ENCODE measurements around the gene ARHGAP18. TPM values are rescaled to one million over a fixed set of nuclear protein-coding genes. Genes with fewer than 3 reads are reported as not detected.

Gene ARHGAP18
- total and polyA plus RNA-seq, 4 donors = 8.0 to 24.4 (median 15.7) TPM

DNA sequence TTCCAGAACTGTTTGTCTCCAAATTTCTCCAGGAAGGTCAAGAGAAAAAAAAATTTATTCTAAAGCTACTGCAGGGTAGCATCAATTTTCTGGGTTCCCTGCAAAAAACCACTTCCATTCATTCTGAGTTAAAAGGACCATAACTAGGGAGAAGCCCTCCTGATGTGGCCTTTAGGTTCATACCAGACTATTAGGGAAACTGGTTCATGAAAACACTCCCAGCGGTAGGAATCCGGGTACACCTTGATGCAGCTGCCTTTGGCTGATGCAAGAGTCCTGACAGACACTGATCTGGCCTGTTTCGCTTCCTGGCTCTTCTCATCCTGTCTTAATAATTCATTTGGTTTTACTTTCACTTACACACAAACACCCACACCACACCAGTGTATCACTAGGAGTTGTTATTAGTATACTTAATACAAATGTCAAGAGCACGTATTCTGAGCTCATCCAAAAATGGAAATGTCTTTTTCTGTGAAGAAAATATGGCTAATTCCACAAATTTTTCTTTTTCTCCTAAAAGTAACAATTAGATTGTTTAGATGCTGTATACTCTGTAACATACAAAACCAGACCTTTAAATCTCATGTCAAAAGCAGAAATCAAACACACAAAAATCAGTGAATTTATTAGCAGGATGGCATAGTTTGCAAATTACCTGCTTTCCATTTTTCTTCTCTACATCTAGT, 38.4 kb upstream of the ARHGAP18 start:
- no peak for ATAC-seq (ENCODE audit: low FRiP score)
- H3K4me3 ChIP-seq (ENCODE audit: low read length in 2 of 2) = no peak overlapping the region
- intact Hi-C loops (cut with DNase I) = no loop called here
- no peak for DNase-seq
- peaks cover 2% of the 10 kb centered on the region in 2 donors for H3K4me1 ChIP-seq (ENCODE audit: control insufficient read depth in 1 of 2, insufficient read depth in 2 of 2, low read length in 2 of 2)
- no peak overlapping the region for H3K27ac ChIP-seq (ENCODE audit: low read depth in 1 of 2, low read length in 2 of 2)
- H3K9me3 ChIP-seq (ENCODE audit: control insufficient read depth, low read length) = no peaks in the 10 kb centered on the region
- 86 to 96% methylated on average over 4 of the region's 4 CpGs for WGBS, 2 donors
- no peaks in the 10 kb centered on the region for H3K36me3 ChIP-seq (ENCODE audit: control insufficient read depth in 1 of 2, insufficient read depth in 2 of 2, low read length in 1 of 2)
- no peaks in the 10 kb centered on the region for H3K27me3 ChIP-seq (ENCODE audit: control insufficient read depth in 1 of 2, insufficient read depth in 2 of 2, low read length in 1 of 2)

DNA sequence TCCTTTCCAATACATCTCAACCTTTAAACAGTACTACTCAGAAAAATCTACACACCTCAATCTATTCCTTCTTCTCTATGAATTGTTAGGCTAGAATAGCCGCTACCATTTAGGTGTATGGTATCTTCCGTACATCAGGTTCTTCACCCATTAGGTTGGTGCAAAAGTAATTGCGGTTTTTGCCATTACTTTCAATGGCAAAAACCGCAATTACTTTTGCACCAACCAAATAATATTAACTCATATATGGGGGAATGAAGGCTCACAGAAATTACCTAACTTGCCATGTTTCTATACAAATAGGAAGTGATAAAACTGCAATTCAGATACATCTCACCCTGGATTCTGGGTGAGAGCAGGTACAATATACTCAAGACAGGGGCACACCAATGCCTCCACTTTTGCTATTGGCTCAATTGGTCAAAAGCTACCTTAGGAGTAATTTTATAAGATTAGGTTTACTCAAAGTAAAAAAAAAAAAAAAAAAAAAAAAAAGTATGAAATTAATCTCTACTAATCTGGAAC, 37.7 kb upstream of the ARHGAP18 start:
- Histone ChIP-seq H3K4me1 (ENCODE audit: control insufficient read depth in 1 of 2, insufficient read depth in 2 of 2, low read length in 2 of 2) (peaks cover 2% of the 10 kb centered on the region in 2 donors), H3K36me3 (ENCODE audit: control insufficient read depth in 1 of 2, insufficient read depth in 2 of 2, low read length in 1 of 2) (no peaks in the 10 kb centered on the region), H3K27me3 (ENCODE audit: control insufficient read depth in 1 of 2, insufficient read depth in 2 of 2, low read length in 1 of 2) (no peaks in the 10 kb centered on the region), H3K9me3 (ENCODE audit: control insufficient read depth, low read length) (no peaks in the 10 kb centered on the region), H3K27ac (ENCODE audit: low read depth in 1 of 2, low read length in 2 of 2) (no peak overlapping the region), H3K4me3 (ENCODE audit: low read length in 2 of 2) (no peak overlapping the region)
- intact Hi-C loops (cut with DNase I) = no loop called here
- no peak for DNase-seq
- WGBS, 2 donors = 80 to 91% methylated on average over 4 of the region's 4 CpGs
- no peak for ATAC-seq (ENCODE audit: low FRiP score)

DNA sequence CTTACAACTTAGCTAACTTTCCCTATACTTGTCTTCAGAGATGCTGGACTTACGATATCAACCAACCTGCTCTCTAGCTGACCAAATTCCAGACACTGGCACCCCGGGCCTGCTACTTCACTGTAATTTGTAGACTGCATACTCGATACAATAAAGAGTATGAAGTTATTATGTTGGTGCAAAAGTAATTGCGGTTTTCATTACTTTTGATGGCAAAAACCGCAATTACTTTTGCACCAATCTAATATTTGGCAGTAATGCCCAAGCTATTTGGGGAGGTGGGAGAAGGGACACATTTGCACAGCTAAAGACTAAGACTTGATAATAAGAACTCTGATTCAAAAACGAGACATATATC, 34.9 kb upstream of the ARHGAP18 start:
- DNase-seq (no peak), ATAC-seq (ENCODE audit: low FRiP score) (no peak)
- Histone ChIP-seq H3K27ac (ENCODE audit: low read depth in 1 of 2, low read length in 2 of 2) (no peak overlapping the region), H3K36me3 (ENCODE audit: control insufficient read depth in 1 of 2, insufficient read depth in 2 of 2, low read length in 1 of 2) (no peaks in the 10 kb centered on the region), H3K4me3 (ENCODE audit: low read length in 2 of 2) (no peak overlapping the region), H3K27me3 (ENCODE audit: control insufficient read depth in 1 of 2, insufficient read depth in 2 of 2, low read length in 1 of 2) (no peaks in the 10 kb centered on the region), H3K9me3 (ENCODE audit: control insufficient read depth, low read length) (no peaks in the 10 kb centered on the region), H3K4me1 (ENCODE audit: control insufficient read depth in 1 of 2, insufficient read depth in 2 of 2, low read length in 2 of 2) (peaks cover 0 to under 1% of the 10 kb centered on the region in 2 donors)
- intact Hi-C loops (cut with DNase I) = no loop called here
- WGBS, 2 donors = 83 to 84% methylated on average over 6 of the region's 6 CpGs

DNA sequence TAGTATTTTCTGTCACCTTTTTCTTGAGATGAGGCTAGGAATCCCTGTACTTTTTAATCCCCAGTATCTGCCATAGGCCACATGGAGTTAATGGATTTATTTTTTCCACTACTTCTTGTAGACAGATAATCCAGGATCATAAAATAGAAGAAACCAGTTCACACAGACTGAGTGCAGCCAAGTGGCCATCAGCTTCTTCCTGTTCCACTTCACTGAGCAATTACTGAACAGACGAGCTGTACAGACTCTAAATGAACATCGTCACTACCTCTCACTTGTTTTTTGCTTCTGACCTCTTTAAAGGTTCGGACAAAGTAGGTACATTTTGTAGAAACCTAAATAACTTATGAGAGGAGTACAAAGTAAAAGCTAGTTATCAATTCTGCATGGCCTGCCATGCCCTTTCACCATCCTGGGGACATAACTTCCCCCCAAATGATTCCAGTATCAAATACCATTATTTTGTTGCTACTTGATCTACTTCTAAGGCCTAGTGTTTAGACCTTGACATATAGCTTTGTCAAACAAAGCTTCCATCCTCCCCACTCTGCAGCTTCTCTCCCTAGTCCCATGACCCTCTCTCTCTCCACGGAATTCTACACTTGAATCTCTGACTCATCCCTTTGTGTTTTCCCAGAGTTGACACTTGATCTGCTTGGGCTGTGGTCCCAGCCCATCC, 34.4 kb upstream of the ARHGAP18 start:
- intact Hi-C loops (cut with DNase I) = no loop called here
- WGBS, 2 donors = 73 to 79% methylated on average over 4 of the region's 4 CpGs
- H3K27ac ChIP-seq (ENCODE audit: low read depth in 1 of 2, low read length in 2 of 2) = no peak overlapping the region

GRCh38 chr6:129740013-129740412, 30.0 kb upstream of the ARHGAP18 start:
- intact Hi-C loops (cut with DNase I) = no loop called here
- DNase-seq (no peak), ATAC-seq (ENCODE audit: low FRiP score) (no peak)
- 9 to 16% methylated on average over 1 of the region's 1 CpG for WGBS, 2 donors
- no peaks in the 10 kb centered on the region for H3K27me3 ChIP-seq (ENCODE audit: control insufficient read depth in 1 of 2, insufficient read depth in 2 of 2, low read length in 1 of 2)
- H3K36me3 ChIP-seq (ENCODE audit: control insufficient read depth in 1 of 2, insufficient read depth in 2 of 2, low read length in 1 of 2) = no peaks in the 10 kb centered on the region
- no peak overlapping the region for H3K4me3 ChIP-seq (ENCODE audit: low read length in 2 of 2)
- no peak overlapping the region for H3K27ac ChIP-seq (ENCODE audit: low read depth in 1 of 2, low read length in 2 of 2)
- no peaks in the 10 kb centered on the region for H3K4me1 ChIP-seq (ENCODE audit: control insufficient read depth in 1 of 2, insufficient read depth in 2 of 2, low read length in 2 of 2)
- H3K9me3 ChIP-seq (ENCODE audit: control insufficient read depth, low read length) = no peaks in the 10 kb centered on the region

More for the DNA sequence above, 34.4 kb upstream of the ARHGAP18 start:
- no peak overlapping the region for H3K4me3 ChIP-seq (ENCODE audit: low read length in 2 of 2)
- DNase-seq = no peak
- no peaks in the 10 kb centered on the region for H3K9me3 ChIP-seq (ENCODE audit: control insufficient read depth, low read length)
- H3K36me3 ChIP-seq (ENCODE audit: control insufficient read depth in 1 of 2, insufficient read depth in 2 of 2, low read length in 1 of 2) = no peaks in the 10 kb centered on the region
- no peaks in the 10 kb centered on the region for H3K4me1 ChIP-seq (ENCODE audit: control insufficient read depth in 1 of 2, insufficient read depth in 2 of 2, low read length in 2 of 2)
- H3K27me3 ChIP-seq (ENCODE audit: control insufficient read depth in 1 of 2, insufficient read depth in 2 of 2, low read length in 1 of 2) = no peaks in the 10 kb centered on the region
- peak; percentile 74 for ATAC-seq (ENCODE audit: low FRiP score)

DNA sequence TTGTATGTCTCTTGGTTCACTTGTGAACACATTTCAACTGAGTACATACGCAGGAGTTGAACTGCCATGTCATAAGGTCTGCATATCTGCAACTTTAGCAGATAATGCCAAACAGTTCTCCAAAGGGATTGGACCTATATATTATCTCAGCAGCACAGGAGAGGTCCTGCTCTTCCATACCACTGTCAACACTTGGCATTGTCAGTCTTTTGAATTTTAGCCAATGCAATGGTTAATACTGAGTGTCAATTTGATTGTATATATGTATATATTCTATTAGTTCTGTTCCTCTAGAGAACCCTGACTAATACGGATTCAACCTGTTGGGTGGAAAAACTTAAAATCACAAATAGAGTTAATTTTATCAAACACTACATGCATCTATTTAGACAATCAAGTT, 26.1 kb upstream of the ARHGAP18 start:
- Histone ChIP-seq H3K9me3 (ENCODE audit: control insufficient read depth, low read length) (no peaks in the 10 kb centered on the region), H3K4me1 (ENCODE audit: control insufficient read depth in 1 of 2, insufficient read depth in 2 of 2, low read length in 2 of 2) (no peaks in the 10 kb centered on the region), H3K27me3 (ENCODE audit: control insufficient read depth in 1 of 2, insufficient read depth in 2 of 2, low read length in 1 of 2) (no peaks in the 10 kb centered on the region), H3K36me3 (ENCODE audit: control insufficient read depth in 1 of 2, insufficient read depth in 2 of 2, low read length in 1 of 2) (no peaks in the 10 kb centered on the region), H3K27ac (ENCODE audit: low read depth in 1 of 2, low read length in 2 of 2) (no peak overlapping the region), H3K4me3 (ENCODE audit: low read length in 2 of 2) (no peak overlapping the region)
- 90 to 93% methylated on average over 2 of the region's 2 CpGs for WGBS, 2 donors
- no peak for DNase-seq
- ATAC-seq (ENCODE audit: low FRiP score) = no peak
- intact Hi-C loops (cut with DNase I) = no loop called here

DNA sequence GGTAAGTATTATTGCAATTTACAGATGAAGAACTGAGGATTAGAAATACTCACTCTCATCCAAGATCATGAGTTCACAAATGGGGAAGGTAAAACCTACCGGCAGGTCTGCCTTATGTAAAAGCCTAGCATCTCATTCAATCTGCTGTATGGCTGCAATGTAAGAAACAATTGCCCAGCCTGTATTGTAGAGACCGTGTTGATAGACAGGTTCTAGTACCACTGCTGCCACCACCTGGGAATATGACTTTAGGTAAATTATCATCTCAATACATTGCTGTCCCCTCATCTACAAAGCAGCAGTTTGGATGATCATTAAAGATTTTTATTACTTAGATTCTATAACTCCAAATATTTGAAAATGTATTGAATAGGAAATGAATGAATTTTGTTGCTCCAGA, 23.3 kb upstream of the ARHGAP18 start:
- intact Hi-C loops (cut with DNase I) = loop anchor here in 1 of 2 donors (5.0 kb wide), 1 partner anchor 136 kb away; no protein-coding TSS in a partner anchor
- Histone ChIP-seq H3K4me1 (ENCODE audit: control insufficient read depth in 1 of 2, insufficient read depth in 2 of 2, low read length in 2 of 2) (no peaks in the 10 kb centered on the region), H3K27ac (ENCODE audit: low read depth in 1 of 2, low read length in 2 of 2) (no peak overlapping the region), H3K9me3 (ENCODE audit: control insufficient read depth, low read length) (no peaks in the 10 kb centered on the region), H3K27me3 (ENCODE audit: control insufficient read depth in 1 of 2, insufficient read depth in 2 of 2, low read length in 1 of 2) (no peaks in the 10 kb centered on the region), H3K4me3 (ENCODE audit: low read length in 2 of 2) (no peak overlapping the region), H3K36me3 (ENCODE audit: control insufficient read depth in 1 of 2, insufficient read depth in 2 of 2, low read length in 1 of 2) (no peaks in the 10 kb centered on the region)
- no peak for ATAC-seq (ENCODE audit: low FRiP score)
- no peak for DNase-seq
- WGBS, 2 donors = 70 to 76% methylated on average over 2 of the region's 2 CpGs

DNA sequence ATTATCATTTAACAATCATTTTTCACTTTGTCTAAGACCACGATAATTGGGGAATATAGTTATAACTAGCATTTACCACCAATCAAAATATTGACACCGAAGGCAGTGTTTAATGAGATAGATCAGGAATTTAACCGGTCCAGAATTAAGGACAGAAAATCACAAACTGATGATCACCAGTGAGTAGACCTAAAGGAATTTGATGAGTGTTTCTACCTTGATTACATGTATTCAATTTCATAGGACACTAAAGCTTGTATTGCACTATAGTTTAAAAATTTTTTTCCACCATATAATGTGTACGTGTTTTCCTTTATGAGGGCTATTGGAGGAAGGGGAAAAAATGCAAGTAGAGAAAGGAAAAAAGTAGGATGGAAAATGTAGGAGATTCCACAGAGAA, 22.6 kb upstream of the ARHGAP18 start:
- intact Hi-C loops (cut with DNase I) = loop anchor here in 1 of 2 donors (5.0 kb wide), 1 partner anchor 135 kb away; no protein-coding TSS in a partner anchor
- no peaks in the 10 kb centered on the region for H3K27me3 ChIP-seq (ENCODE audit: control insufficient read depth in 1 of 2, insufficient read depth in 2 of 2, low read length in 1 of 2)
- H3K9me3 ChIP-seq (ENCODE audit: control insufficient read depth, low read length) = no peaks in the 10 kb centered on the region
- no peak overlapping the region for H3K27ac ChIP-seq (ENCODE audit: low read depth in 1 of 2, low read length in 2 of 2)
- DNase-seq (no peak), ATAC-seq (ENCODE audit: low FRiP score) (no peak)
- H3K4me1 ChIP-seq (ENCODE audit: control insufficient read depth in 1 of 2, insufficient read depth in 2 of 2, low read length in 2 of 2) = no peaks in the 10 kb centered on the region
- 93 to 94% methylated on average over 4 of the region's 4 CpGs for WGBS, 2 donors
- no peak overlapping the region for H3K4me3 ChIP-seq (ENCODE audit: low read length in 2 of 2)
- H3K36me3 ChIP-seq (ENCODE audit: control insufficient read depth in 1 of 2, insufficient read depth in 2 of 2, low read length in 1 of 2) = no peaks in the 10 kb centered on the region

DNA sequence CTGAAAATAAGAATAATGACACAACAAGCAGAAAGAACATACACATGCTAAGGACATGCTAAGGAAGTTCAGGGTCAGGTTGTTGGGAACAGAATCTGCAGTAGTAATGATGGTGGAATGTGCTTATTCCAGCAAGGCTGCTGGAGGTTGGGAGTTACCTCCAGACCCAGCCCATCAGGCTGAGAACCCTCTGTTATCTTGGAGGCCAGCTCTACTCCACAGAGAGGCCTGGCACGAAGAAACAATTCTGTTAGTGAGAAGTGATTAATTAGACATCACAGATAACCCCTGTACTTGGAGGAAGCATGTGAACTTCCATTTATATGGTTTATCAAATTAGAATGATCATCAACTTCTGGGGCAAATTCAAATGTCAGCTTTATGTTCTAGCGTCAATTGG, 22.1 kb upstream of the ARHGAP18 start:
- H3K4me1 ChIP-seq (ENCODE audit: control insufficient read depth in 1 of 2, insufficient read depth in 2 of 2, low read length in 2 of 2) = no peaks in the 10 kb centered on the region
- no peaks in the 10 kb centered on the region for H3K27me3 ChIP-seq (ENCODE audit: control insufficient read depth in 1 of 2, insufficient read depth in 2 of 2, low read length in 1 of 2)
- ATAC-seq (ENCODE audit: low FRiP score) (no peak), DNase-seq (no peak)
- H3K36me3 ChIP-seq (ENCODE audit: control insufficient read depth in 1 of 2, insufficient read depth in 2 of 2, low read length in 1 of 2) = no peaks in the 10 kb centered on the region
- no peak overlapping the region for H3K27ac ChIP-seq (ENCODE audit: low read depth in 1 of 2, low read length in 2 of 2)
- intact Hi-C loops (cut with DNase I) = loop anchor here in 1 of 2 donors (5.0 kb wide), 1 partner anchor 135 kb away; no protein-coding TSS in a partner anchor
- 51 to 59% methylated on average over 2 of the region's 2 CpGs for WGBS, 2 donors
- H3K9me3 ChIP-seq (ENCODE audit: control insufficient read depth, low read length) = no peaks in the 10 kb centered on the region
- no peak overlapping the region for H3K4me3 ChIP-seq (ENCODE audit: low read length in 2 of 2)

All from aorta (tissue), 5 donors.